H9 (cell line): ENCODE results near the gene TEX28. TPM values are rescaled to one million over a fixed set of nuclear protein-coding genes. Genes with fewer than 3 reads are reported as not detected.

Experiments used
- DNase-seq: peaks from one replicate; pipeline ENCODE4 v3.0.0-alpha.2; 2017
- H2AFZ ChIP-seq: one replicate; pipeline ENCODE4 v1.6.1; 2013; ENCODE audit warnings: mild to moderate bottlenecking, low read length, control low read depth, moderate library complexity
- H2AK5ac ChIP-seq: 2 replicates; pipeline ENCODE4 v1.6.1; 2013; ENCODE audit warnings: low read length, control low read depth, mixed read lengths; ENCODE audit not compliant: insufficient read length
- H2BK120ac ChIP-seq: one replicate; pipeline ENCODE4 v1.6.1; 2013; ENCODE audit warnings: low read depth, mild to moderate bottlenecking, low read length, control low read depth, inconsistent platforms; ENCODE audit not compliant: poor library complexity, severe bottlenecking
- H2BK12ac ChIP-seq: 2 replicates; pipeline ENCODE4 v1.6.1; 2013; ENCODE audit warnings: low read length, control low read depth, mixed read lengths, low read depth; ENCODE audit not compliant: insufficient read length
- H2BK15ac ChIP-seq: 2 replicates; pipeline ENCODE4 v1.6.1; 2013; ENCODE audit warnings: low read depth, low read length, control low read depth
- H2BK20ac ChIP-seq: one replicate; pipeline ENCODE4 v1.6.1; 2013; ENCODE audit warnings: low read depth, mild to moderate bottlenecking, low read length, control low read depth, inconsistent platforms; ENCODE audit not compliant: poor library complexity, severe bottlenecking
- H2BK5ac ChIP-seq: 2 replicates; pipeline ENCODE4 v1.6.1; 2013; ENCODE audit warnings: low read length, control low read depth, mixed read lengths; ENCODE audit not compliant: insufficient read length
- H3K14ac ChIP-seq: 2 replicates; pipeline ENCODE4 v1.6.1; 2013; ENCODE audit warnings: low read length, control low read depth; ENCODE audit not compliant: insufficient read depth
- H3K18ac ChIP-seq: 2 replicates; pipeline ENCODE4 v1.6.1; 2013; ENCODE audit warnings: low read depth, mild to moderate bottlenecking, mixed read lengths, low read length, control low read depth; ENCODE audit not compliant: insufficient read length
- H3K23ac ChIP-seq: 2 replicates; pipeline ENCODE4 v1.6.1; 2013; ENCODE audit warnings: low read length, control low read depth, mixed read lengths, low read depth; ENCODE audit not compliant: insufficient read length
- H3K23me2 ChIP-seq: 2 replicates; pipeline ENCODE4 v1.6.1; 2013; ENCODE audit warnings: low read depth, mild to moderate bottlenecking, mixed read lengths, low read length, control low read depth; ENCODE audit not compliant: insufficient read length, poor library complexity, severe bottlenecking
- H3K27ac ChIP-seq: 2 replicates; pipeline ENCODE4 v1.5.1; 2013; ENCODE audit warnings: low read length, control low read depth, mixed read lengths, low read depth; ENCODE audit not compliant: insufficient read length
- H3K27me3 ChIP-seq: 2 replicates; pipeline ENCODE4 v1.6.1; 2013; ENCODE audit warnings: low read length, control low read depth, inconsistent platforms; ENCODE audit not compliant: insufficient read depth
- H3K4ac ChIP-seq: 2 replicates; pipeline ENCODE4 v1.6.1; 2013; ENCODE audit warnings: low read depth, mild to moderate bottlenecking, control low read depth, inconsistent platforms, low read length, moderate library complexity
- H3K4me1 ChIP-seq: 2 replicates; pipeline ENCODE4 v1.6.1; 2013; ENCODE audit warnings: low read length, control low read depth, inconsistent platforms; ENCODE audit not compliant: insufficient read depth
- H3K4me2 ChIP-seq: 2 replicates; pipeline ENCODE4 v1.6.1; 2013; ENCODE audit warnings: low read length, control low read depth, mixed read lengths; ENCODE audit not compliant: insufficient read length, insufficient read depth
- H3K56ac ChIP-seq: 2 replicates; pipeline ENCODE4 v1.6.1; 2013; ENCODE audit warnings: low read depth, mild to moderate bottlenecking, mixed read lengths, low read length, control low read depth; ENCODE audit not compliant: insufficient read length
- H3K79me1 ChIP-seq: 2 replicates; pipeline ENCODE4 v1.6.1; 2013; ENCODE audit warnings: low read depth, mild to moderate bottlenecking, moderate library complexity, low read length, control low read depth, inconsistent platforms; ENCODE audit not compliant: insufficient read depth, poor library complexity, severe bottlenecking
- H3K79me2 ChIP-seq: 2 replicates; pipeline ENCODE4 v1.6.1; 2013; ENCODE audit warnings: low read length, control low read depth, inconsistent platforms; ENCODE audit not compliant: insufficient read depth
- H3K9ac ChIP-seq: 2 replicates; pipeline ENCODE4 v1.6.1; 2013; ENCODE audit warnings: low read length, control low read depth, mixed read lengths; ENCODE audit not compliant: insufficient read length; ENCODE audit errors: extremely low read depth
- H3K9me3 ChIP-seq: one replicate; pipeline ENCODE4 v1.6.1; 2013; ENCODE audit warnings: low read depth, low read length, inconsistent platforms; ENCODE audit not compliant: control insufficient read depth
- H3T11ph ChIP-seq: one replicate; pipeline ENCODE4 v1.6.1; 2013; ENCODE audit warnings: mild to moderate bottlenecking, low read length, control low read depth, inconsistent platforms
- H4K20me1 ChIP-seq: one replicate; pipeline ENCODE4 v1.6.1; 2013; ENCODE audit not compliant: control insufficient read depth, insufficient read length, insufficient read depth
- H4K5ac ChIP-seq: 2 replicates; pipeline ENCODE4 v1.6.1; 2013; ENCODE audit warnings: low read depth, mild to moderate bottlenecking, mixed read lengths, low read length, control low read depth; ENCODE audit not compliant: insufficient read length
- H4K8ac ChIP-seq: replicated peaks from 2 replicates; pipeline ENCODE4 v1.6.1; 2013; ENCODE audit warnings: low read length, control low read depth, mixed read lengths, low read depth; ENCODE audit not compliant: insufficient read length
- H4K91ac ChIP-seq: 2 replicates; pipeline ENCODE4 v1.6.1; 2013; ENCODE audit warnings: low read depth, mild to moderate bottlenecking, moderate library complexity, mixed read lengths, low read length, control low read depth; ENCODE audit not compliant: insufficient read length
- H3K27ac Mint-ChIP-seq, 3 experiments: 2 replicates in 2 of 3; 3 replicates in 1 of 3; pipeline ENCODE4 v1.8.0; 2020 to 2021; ENCODE audit warnings: mixed read lengths in 3 of 3, mild to moderate bottlenecking in 1 of 3, moderate library complexity in 1 of 3
- H3K27me3 Mint-ChIP-seq: 2 replicates; pipeline ENCODE4 v1.8.0; 2021; ENCODE audit warnings: low read depth, mild to moderate bottlenecking, moderate library complexity, mixed read lengths
- H3K36me3 Mint-ChIP-seq, 3 experiments: 2 replicates in 2 of 3; 3 replicates in 1 of 3; pipeline ENCODE4 v1.8.0; 2020 to 2021; ENCODE audit warnings: low read depth in 3 of 3, mixed read lengths in 3 of 3; ENCODE audit not compliant: insufficient read depth in 1 of 3
- H3K4me1 Mint-ChIP-seq, 2 experiments: 2 replicates each; pipeline ENCODE4 v1.8.0; 2020; ENCODE audit warnings: mixed read lengths in 2 of 2
- H3K4me3 Mint-ChIP-seq, 2 experiments: 2 replicates in 1 of 2; 3 replicates in 1 of 2; pipeline ENCODE4 v1.8.0; 2020 to 2021; ENCODE audit warnings: mild to moderate bottlenecking in 2 of 2, mixed read lengths in 2 of 2, moderate library complexity in 1 of 2
- H3K9me3 Mint-ChIP-seq, 2 experiments: 2 replicates in 1 of 2; 3 replicates in 1 of 2; pipeline ENCODE4 v1.8.0; 2020; ENCODE audit warnings: mild to moderate bottlenecking in 2 of 2, mixed read lengths in 2 of 2, moderate library complexity in 1 of 2
- CTCF ChIP-seq: fragments of 200-600 bp; sonication (generic); conservative IDR thresholded peaks from 3 replicates; pipeline ENCODE4 v1.8.0; 2021; ENCODE audit warnings: antibody characterized with exemption, mild to moderate bottlenecking
- WGBS: extraction: QIAGEN DNeasy Blood & Tissue Kit; methylation state at CpG from one replicate; pipeline ENCODE4 v1.1.7; 2013; ENCODE audit warnings: missing lambda C conversion rate, low lambda C conversion rate, mixed read lengths; ENCODE audit not compliant: insufficient read length; ENCODE audit errors: extremely low coverage; 5-methylcytosine and 5-hydroxymethylcytosine counted together
- total RNA-seq: library from RNA; stranded (reverse); gene quantifications from 2 replicates; pipeline ENCODE4 v1.2.1, GENCODE V29; 2021

TEX28 gene
- total RNA-seq, 1 experiment from 2014 or later: not detected

DNA sequence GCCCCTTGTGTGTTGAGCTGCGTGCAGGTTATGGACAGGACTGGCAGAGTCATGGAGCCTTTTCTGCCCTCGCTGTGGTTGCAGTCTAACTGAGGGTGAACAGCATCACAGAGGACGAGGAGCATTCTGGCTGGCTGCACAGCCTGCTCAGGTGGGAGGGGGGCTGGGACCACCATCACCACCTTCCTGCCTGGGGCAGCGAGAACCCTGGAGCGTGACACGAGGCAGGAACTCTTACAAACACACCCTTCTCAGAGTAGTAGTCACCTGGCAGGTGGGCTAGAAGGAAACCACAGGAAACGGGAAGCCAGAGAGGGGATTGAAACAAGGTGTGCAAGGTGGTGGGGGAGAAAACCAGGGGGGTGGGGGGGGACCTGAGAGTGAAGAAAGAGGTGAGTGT is 26.2 kb upstream of the TEX28 start:
- Histone ChIP-seq H4K8ac (no peak overlapping the region), H4K91ac (no peak overlapping the region), H3K79me1 (no peaks in the 10 kb centered on the region), H3K9ac (no peak overlapping the region), H3K4me2 (no peak overlapping the region), H3K23ac (no peak overlapping the region), H2BK20ac (no peak overlapping the region), H2AK5ac (no peak overlapping the region), H3T11ph (no peak overlapping the region), H3K27ac (no peak overlapping the region), H3K4me1 (no peaks in the 10 kb centered on the region), H4K5ac (no peak overlapping the region), H2BK15ac (no peak overlapping the region), H3K23me2 (no peaks in the 10 kb centered on the region), H3K4ac (no peak overlapping the region), H2AFZ (no peak overlapping the region), H3K18ac (no peak overlapping the region), H3K79me2 (no peaks in the 10 kb centered on the region), H2BK120ac (no peak overlapping the region), H3K9me3 (peaks cover 23% of the 10 kb centered on the region), H3K14ac (no peak overlapping the region), H4K20me1 (no peaks in the 10 kb centered on the region), H3K56ac (no peak overlapping the region), H3K27me3 (no peaks in the 10 kb centered on the region), H2BK12ac (no peak overlapping the region), H2BK5ac (no peak overlapping the region)
- TF ChIP-seq CTCF: no peak
- no peak for DNase-seq
- Mint-ChIP-seq H3K27ac (no peak overlapping the region), H3K9me3 (peaks cover 81 to 87% of the 10 kb centered on the region in 2 experiments), H3K4me1 (peaks cover 0 to 9% of the 10 kb centered on the region in 2 experiments; a peak in 2 of 4 replicates), H3K36me3 (peaks cover 0 to 2% (median 0%) of the 10 kb centered on the region in 3 experiments; a peak in 1 of 7 replicates), H3K27me3 (peaks cover 28% of the 10 kb centered on the region), H3K4me3 (no peak overlapping the region)
- no CpG with 5 or more reads among the region's 7 CpGs for WGBS
